ENCODE results near the gene TSPAN11.

- no peak for TF ChIP-seq YY1 (IDR thresholded peaks at IDR 0.05; ENCODE audit: insufficient read depth, insufficient read length)
- TF ChIP-seq SUZ12 (IDR thresholded peaks at IDR 0.05; ENCODE audit: extremely low read depth, insufficient read depth, insufficient read length) = no peak
- TF ChIP-seq ZNF274 (IDR thresholded peaks at IDR 0.05; ENCODE audit: low read depth, low read length) = no peak
Observed at GRCh38 chr12:31005256-31005943, 78.9 kb downstream of the TSPAN11 start.

Data from NT2/D1 (cell line).